Smooth muscle cell (in vitro differentiated cells): ENCODE results near the gene ASXL1. TPM values are rescaled to one million over a fixed set of nuclear protein-coding genes. Genes with fewer than 3 reads are reported as not detected.

Source experiments
- DNase-seq: peaks from one replicate; lab custom pipeline; 2025; ENCODE audit not compliant: unreplicated experiment; lab: John Stamatoyannopoulos, UW
- H2AFZ ChIP-seq: fragments of 200-600 bp; sonication (generic); 2 replicates; pipeline ENCODE4 v1.6.0; 2016; ENCODE audit warnings: antibody characterized with exemption, low read depth, mild to moderate bottlenecking
- H3F3A ChIP-seq: fragments of 200-600 bp; sonication (generic); 2 replicates; pipeline ENCODE4 v1.6.0; 2017; ENCODE audit warnings: antibody characterized with exemption, low read depth
- H3K27ac ChIP-seq: fragments of 200-600 bp; sonication (generic); 2 replicates; pipeline ENCODE4 v1.5.1; 2016; ENCODE audit warnings: low read depth, mild to moderate bottlenecking
- H3K27me3 ChIP-seq: fragments of 200-600 bp; sonication (generic); 2 replicates; pipeline ENCODE4 v1.6.1; 2016; ENCODE audit warnings: low read depth, mild to moderate bottlenecking
- H3K36me3 ChIP-seq: fragments of 200-600 bp; sonication (generic); 2 replicates; pipeline ENCODE4 v1.5.1; 2016; ENCODE audit warnings: low read depth
- H3K4me1 ChIP-seq: fragments of 200-600 bp; sonication (generic); 2 replicates; pipeline ENCODE4 v1.5.1; 2016; ENCODE audit warnings: low read depth
- H3K4me2 ChIP-seq: fragments of 200-600 bp; sonication (generic); 2 replicates; pipeline ENCODE4 v1.6.0; 2016; ENCODE audit warnings: mild to moderate bottlenecking
- H3K4me3 ChIP-seq: fragments of 200-600 bp; sonication (generic); 2 replicates; pipeline ENCODE4 v1.5.1; 2016; ENCODE audit warnings: mild to moderate bottlenecking
- H3K79me2 ChIP-seq: fragments of 200-600 bp; sonication (generic); 2 replicates; pipeline ENCODE4 v1.6.0; 2016; ENCODE audit warnings: low read depth, mild to moderate bottlenecking
- H3K9ac ChIP-seq: fragments of 200-600 bp; sonication (generic); 2 replicates; pipeline ENCODE4 v1.6.0; 2016; ENCODE audit warnings: low read depth
- H3K9me3 ChIP-seq: fragments of 200-600 bp; sonication (generic); replicated peaks from 2 replicates; pipeline ENCODE4 v1.5.1; 2016; ENCODE audit warnings: low read depth
- H4K20me1 ChIP-seq: fragments of 200-600 bp; sonication (generic); 2 replicates; pipeline ENCODE4 v1.6.0; 2016; ENCODE audit warnings: low read depth
- WGBS: methylation state at CpG from one replicate; pipeline ENCODE4 v1.1.7; 2016; ENCODE audit warnings: low lambda C conversion rate; 5-methylcytosine and 5-hydroxymethylcytosine counted together
- polyA plus RNA-seq: library from polyadenylated mRNA; unstranded; fragments of >200 nt; fragmentation: Nextera tagmentation; extraction: Ambion mirVana; gene quantifications from 2 replicates; pipeline ENCODE4 v1.2.1, GENCODE V29; 2016
- total RNA-seq: library from RNA; depleted of rRNA; stranded (reverse); fragments of >200 nt; gene quantifications from 2 replicates; pipeline ENCODE4 v1.2.3, GENCODE V29; 2014
- TF ChIP-seq, protein P1 (sequence below): fragments of 200-600 bp; sonication (generic); IDR thresholded peaks from 2 replicates; pipeline ENCODE4 v1.5.1; 2017; ENCODE audit warnings: borderline replicate concordance, mild to moderate bottlenecking, antibody characterized with exemption; ENCODE audit not compliant: insufficient read depth, poor library complexity, severe bottlenecking

Gene ASXL1
- total and polyA plus RNA-seq, 2 experiments from 2014 or later: 46.5 to 62.1 TPM

DNA sequence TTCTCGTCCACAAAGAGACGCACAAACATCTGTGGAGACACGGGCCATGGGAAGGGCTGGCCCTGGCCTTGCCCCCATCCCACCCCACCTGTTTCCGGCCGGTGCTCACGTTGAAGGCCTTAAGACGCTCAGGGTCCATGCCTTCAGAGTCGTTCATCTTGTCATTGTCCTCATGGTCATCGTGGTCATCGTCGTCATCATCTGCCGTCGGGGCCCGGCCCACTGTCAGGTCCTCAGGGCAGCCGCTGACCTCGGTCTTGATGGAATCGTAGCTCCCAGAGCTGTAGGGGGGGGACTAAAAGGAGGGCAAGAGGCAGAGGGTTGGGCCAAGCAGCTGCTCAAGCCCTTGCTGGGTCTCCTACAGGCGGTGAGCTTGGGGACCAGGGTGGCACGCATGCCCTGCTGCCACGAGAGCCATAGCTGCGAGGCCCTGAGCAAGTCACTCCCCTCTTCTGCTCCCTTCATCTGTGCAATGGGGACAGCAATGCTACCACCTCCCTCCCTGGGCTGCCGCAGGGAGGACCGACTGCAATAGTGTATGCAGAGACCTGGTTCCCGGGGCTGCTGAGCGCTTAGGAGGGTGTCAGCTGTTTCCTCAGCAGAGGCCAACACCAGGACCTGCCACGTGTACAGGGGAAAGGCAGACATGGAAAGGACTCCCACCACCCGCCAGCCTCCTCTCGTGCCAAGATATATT is 95.5 kb downstream of the ASXL1 start:
- DNase-seq: no peak
- Histone ChIP-seq H3K36me3 (no peaks in the 10 kb centered on the region), H3K4me3 (no peak overlapping the region), H2AFZ (no peak overlapping the region), H3K79me2 (peaks cover 30% of the 10 kb centered on the region), H3K4me2 (no peak overlapping the region), H4K20me1 (peaks cover 88% of the 10 kb centered on the region), H3K4me1 (peaks cover 15% of the 10 kb centered on the region), H3K9ac (no peak overlapping the region), H3K27me3 (no peaks in the 10 kb centered on the region), H3F3A (peaks cover 24% of the 10 kb centered on the region), H3K27ac (no peak overlapping the region), H3K9me3 (no peaks in the 10 kb centered on the region)
- 98% methylated on average over 28 of the region's 28 CpGs for WGBS
- TF ChIP-seq, protein P1, sequence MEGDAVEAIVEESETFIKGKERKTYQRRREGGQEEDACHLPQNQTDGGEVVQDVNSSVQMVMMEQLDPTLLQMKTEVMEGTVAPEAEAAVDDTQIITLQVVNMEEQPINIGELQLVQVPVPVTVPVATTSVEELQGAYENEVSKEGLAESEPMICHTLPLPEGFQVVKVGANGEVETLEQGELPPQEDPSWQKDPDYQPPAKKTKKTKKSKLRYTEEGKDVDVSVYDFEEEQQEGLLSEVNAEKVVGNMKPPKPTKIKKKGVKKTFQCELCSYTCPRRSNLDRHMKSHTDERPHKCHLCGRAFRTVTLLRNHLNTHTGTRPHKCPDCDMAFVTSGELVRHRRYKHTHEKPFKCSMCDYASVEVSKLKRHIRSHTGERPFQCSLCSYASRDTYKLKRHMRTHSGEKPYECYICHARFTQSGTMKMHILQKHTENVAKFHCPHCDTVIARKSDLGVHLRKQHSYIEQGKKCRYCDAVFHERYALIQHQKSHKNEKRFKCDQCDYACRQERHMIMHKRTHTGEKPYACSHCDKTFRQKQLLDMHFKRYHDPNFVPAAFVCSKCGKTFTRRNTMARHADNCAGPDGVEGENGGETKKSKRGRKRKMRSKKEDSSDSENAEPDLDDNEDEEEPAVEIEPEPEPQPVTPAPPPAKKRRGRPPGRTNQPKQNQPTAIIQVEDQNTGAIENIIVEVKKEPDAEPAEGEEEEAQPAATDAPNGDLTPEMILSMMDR: no peak

- Histone ChIP-seq H3K36me3 (no peaks in the 10 kb centered on the region), H3K9ac (no peak overlapping the region), H3K9me3 (no peaks in the 10 kb centered on the region), H3F3A (peaks cover 25% of the 10 kb centered on the region), H3K27ac (no peak overlapping the region), H3K4me2 (no peak overlapping the region), H3K4me3 (no peak overlapping the region), H3K27me3 (no peaks in the 10 kb centered on the region), H4K20me1 (peaks cover 87% of the 10 kb centered on the region), H2AFZ (no peak overlapping the region), H3K4me1 (peaks cover 15% of the 10 kb centered on the region), H3K79me2 (peaks cover 37% of the 10 kb centered on the region)
- 96% methylated on average over 31 of the region's 31 CpGs for WGBS
- DNase-seq: no peak
- TF ChIP-seq, protein P1: no peak
Measured at GRCh38 chr20:32454164-32455145, 96.3 kb downstream of the ASXL1 start.

DNA sequence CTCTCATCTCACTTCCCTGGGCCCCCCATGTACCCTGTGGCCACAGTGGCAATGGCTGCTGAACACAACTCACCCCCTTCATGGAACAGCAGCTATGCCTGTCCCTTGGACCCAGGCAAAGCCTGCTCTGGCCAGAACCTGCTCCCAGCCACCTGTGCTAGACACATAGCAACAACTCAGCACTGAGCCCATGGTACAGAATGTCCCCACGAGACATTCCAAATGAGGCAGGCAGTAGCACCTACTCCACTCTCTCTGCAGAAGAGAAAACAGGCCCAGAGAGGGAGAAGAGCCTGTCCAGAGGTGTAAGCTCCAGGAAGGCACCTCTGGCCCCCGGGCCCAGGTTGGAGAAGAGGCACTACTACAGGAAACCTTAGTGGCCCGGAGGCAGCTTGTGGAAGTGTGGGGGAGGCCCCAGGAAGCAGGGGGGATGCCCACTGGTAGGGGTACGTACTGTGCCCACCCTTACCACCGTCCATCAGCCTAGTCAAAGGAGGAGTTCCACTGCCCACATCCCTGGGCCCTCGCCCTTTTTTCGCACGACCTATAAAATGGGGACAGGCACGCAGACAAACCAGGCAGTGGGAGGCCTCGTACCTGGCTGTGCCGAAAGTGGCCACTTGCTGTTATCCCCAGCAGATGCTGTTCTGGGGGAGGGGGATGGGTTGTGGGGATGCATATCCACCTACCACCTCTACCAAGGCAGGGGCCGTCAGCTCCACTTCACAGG is 97.2 kb downstream of the ASXL1 start:
- WGBS: 91% methylated on average over 12 of the region's 12 CpGs
- H3K79me2 ChIP-seq: peaks cover 44% of the 10 kb centered on the region
- H3F3A ChIP-seq: peaks cover 24% of the 10 kb centered on the region

More for the DNA sequence above, 97.2 kb downstream of the ASXL1 start:
- TF ChIP-seq, protein P1: no peak
- no peak for DNase-seq
- H4K20me1 ChIP-seq: peaks cover 94% of the 10 kb centered on the region
- H3K4me2 ChIP-seq: no peak overlapping the region
- no peaks in the 10 kb centered on the region for H3K9me3 ChIP-seq
- no peak overlapping the region for H2AFZ ChIP-seq
- H3K4me3 ChIP-seq: no peak overlapping the region
- H3K27me3 ChIP-seq: no peaks in the 10 kb centered on the region
- no peak overlapping the region for H3K27ac ChIP-seq
- H3K9ac ChIP-seq: no peak overlapping the region
- peaks cover 3% of the 10 kb centered on the region for H3K36me3 ChIP-seq
- peaks cover 15% of the 10 kb centered on the region for H3K4me1 ChIP-seq
